Activated T-cell treated with anti-CD3 and anti-CD28 coated beads for 1 hour (primary cell): ENCODE data around the gene ZDHHC5.
"Not testable (repeated sequence)": the region's sequence is repeated elsewhere in the genome, so short reads cannot be mapped to it uniquely, and the experiment has no call there.

Experiments used
- DNase-seq: peaks from one replicate; pipeline ENCODE4 v3.0.0-alpha.2; 2020; ENCODE audit warnings: low read depth

The ZDHHC5 gene

GRCh38 chr11:57644748-57645688, 22.9 kb upstream of the ZDHHC5 start:
- peak; percentile 83 for DNase-seq

DNA sequence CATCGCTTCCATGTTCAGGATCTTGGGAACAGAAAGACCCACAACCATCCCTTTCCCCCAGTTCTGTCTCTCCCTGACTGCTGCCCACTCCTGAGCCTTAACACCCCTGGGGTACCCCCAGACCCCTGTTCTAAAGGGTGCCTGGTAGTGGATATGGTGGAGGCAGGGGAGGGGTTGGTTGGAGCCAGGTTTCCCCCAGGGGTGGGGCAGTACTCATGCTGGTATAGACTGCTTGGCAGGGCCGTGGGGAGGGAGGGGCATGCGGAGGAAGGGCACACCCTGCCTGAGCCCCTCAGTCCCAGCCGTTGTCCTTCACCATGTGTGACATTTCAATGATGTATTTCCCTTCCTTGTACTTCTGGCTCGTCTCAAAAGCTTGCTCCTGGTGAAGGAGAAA, 22.2 kb upstream of the ZDHHC5 start:
- no peak for DNase-seq

DNA sequence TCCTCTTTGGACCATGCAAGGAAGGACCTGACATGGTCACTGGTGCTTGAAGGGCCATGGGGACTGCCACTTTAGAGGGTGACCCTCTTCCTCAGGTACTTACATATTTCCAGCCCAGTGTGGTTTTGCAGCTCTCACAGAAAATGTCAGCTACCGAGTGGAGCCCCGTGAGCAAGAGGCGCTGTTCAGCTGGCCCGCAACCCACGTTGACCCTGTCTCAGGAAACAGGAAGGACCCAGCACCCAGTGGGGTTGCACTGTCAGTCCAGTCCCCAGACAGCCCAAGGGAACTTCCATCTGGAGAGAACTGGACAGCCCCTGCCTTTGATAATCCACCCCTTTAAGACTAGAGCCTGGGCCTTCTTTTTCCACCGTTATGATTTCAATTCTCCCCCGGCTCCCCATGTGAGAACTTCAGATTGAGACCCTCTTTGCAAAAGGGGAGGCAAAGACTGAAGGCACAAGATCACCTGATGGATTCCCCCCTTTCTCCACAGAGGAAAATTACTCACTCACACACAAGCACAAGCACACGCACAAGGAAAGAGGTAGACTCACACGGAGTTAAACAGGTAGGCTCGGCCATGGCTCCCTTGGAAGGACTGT, 21.6 kb upstream of the ZDHHC5 start:
- DNase-seq = no peak

GRCh38 chr11:57646799-57647303, 21.1 kb upstream of the ZDHHC5 start:
- no peak for DNase-seq

GRCh38 chr11:57647372-57647771, 20.5 kb upstream of the ZDHHC5 start:
- no peak for DNase-seq

DNA sequence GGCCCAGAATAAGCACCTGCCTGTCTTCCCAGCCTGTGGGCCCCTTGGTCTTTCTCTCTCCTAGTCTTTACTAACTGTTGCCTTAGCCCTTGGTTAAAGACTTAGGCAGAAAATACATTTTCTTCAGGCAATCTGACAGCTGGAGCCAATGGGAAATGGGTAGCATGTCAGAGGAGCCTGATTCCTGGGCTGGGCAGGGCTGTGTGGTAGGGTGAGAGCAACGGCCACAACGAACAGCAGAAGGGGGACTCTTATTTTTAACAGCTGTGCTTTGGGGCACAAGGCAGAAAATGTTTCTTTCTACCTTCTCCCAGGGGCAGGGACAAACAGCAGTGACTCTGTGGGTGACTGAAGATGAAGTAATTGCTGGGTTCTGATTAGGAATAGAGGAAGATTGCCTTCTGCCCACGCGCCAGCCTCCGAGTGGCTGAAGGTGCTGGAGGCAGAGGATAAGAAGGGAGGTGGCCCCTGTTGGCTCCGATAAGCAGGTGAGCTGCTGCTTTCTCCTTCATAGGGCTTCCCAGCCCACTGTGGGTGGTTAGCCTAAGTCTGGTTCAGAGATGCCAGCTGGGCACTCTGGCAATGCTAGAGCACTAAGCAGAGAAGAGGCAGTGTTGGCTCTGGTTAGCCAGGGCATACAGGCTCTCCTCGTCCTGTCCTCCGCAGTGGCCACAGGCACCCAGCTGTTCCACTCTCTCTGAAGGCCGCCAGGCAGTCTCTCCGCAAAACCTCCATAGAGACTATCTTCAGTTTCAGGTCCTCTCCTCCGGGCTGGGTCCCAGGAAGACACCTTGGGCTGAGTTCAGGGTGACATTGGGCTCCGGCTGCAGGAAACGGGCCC, 19.7 kb upstream of the ZDHHC5 start:
- DNase-seq = no peak

DNA sequence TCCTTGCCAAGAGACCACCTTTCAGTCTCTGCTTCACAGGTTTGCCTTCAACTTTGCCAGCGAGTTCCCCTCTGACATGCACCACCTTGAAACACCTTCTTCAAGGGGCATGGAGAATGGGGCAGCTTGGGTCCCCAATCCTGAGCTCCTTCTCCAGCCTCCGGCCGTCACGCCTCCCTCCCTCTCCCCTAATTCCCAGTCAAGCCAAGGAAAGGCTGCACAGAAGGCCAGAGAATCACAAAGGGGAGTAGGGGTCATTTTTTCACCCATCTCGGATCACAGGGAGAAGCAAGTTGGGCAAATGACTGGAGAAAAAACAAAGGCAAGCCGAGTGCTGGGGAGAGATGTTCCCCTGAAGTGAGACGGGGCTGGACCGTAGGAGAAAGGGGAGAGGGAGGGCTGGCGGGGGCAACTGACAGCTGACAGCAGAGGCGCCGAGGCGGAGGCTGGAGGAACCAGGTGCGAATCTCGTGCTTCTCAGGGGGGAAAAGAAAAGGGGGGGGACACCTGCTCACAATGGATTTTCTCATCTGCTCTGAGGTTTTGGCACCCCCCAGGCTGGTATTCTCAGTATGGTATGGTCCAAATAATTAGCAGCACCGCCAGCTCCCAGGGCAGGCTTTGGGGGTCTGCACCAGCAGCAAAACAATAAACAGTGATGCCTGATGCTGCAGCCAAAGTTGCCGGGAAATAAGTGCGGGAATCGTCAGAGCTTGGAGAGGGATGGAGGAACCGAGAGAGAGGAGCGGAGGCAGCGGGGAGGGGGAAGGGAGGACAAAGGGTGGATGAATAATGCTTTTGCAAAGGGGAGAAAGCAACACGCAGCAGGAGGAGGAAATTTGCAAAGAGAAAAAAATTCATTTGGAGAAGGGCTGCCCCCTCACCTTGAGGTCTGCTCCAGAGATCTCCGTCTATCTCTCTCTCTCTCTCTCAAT, 18.8 kb upstream of the ZDHHC5 start:
- DNase-seq = no peak

DNA sequence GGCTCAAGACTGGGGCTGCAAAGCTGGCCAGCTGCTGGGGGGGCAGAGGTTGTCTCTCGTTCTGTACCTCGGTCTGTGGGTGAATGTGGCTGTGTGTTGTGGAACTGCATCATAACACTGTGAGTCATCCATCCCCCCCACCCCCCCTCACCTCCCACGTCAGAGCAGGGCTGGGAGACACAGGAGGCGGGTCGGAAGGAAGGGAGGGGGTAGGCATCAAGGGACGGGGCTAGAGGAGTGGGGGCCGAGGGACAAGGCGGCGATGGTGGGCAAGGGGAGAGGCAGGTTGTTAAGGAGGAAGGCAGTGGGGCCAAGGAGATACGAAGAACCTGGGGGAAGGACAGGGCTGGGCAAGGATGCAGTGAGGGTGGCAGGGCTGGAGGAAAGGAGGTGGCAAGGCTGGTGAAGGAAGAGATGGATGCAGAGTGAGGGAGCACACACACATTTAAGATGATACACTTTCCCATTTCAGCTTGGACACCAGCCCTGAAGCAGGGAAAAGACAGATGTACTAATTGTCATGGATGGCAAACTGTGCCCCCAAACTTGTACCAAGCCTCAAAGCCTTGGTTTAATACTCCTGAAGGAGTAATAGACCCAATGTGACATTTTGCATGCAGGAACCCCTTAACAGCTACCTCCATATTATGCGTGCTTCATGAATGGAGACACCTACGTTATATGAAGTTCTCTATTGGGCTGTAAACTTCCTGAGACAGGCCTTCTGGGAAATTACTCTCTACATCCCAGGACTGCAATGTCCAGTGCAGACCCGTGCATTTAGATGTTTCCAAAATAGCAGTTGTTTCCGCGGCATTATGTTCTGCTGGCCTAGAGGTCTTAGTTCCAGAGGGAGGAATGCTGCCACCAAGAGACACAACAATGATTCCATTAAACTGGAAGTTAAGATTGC, 17.8 kb upstream of the ZDHHC5 start, which contains the start of gene YPEL4:
YPEL4 (minus strand) TSS at position 87 of the 913 bp plus-strand sequence. CDS start 2,805 bp downstream, outside the sequence.
- peak; percentile 55 for DNase-seq

DNA sequence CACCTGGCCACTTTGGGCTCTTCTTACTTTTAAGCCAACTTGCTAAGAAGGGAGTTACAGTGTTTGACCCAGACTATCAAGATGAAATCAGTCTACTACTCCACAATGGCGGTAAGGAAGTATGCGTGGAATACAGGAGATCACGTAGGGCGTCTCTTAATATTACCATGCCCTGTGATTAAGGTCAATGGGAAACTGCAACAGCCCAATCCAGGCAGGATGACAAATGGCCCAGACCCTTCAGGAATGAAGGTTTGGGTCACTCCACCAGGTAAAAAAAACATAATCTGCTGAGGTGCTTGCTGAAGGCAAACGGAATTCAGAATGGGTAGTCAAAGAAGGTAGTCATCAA, 17.2 kb upstream of the ZDHHC5 start:
- no peak for DNase-seq

DNA sequence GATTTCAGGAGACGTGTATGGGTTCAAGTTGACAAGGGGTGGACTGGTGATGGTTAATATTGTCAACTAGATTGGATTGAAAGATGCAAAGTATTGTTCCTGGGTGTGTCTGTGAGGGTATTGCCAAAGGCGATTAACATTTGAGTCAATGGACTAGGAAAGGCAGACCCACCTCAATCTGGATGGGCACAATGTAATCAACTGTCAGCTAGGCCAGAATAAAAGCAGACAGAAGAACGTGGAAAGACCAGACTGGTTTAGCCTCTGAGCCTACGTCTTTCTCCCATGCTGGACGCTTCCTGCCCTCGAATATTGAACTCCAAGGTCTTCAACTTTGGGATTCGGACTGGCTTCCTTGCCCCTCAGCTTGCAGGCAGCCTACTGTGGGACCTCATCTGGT, 16.5 kb upstream of the ZDHHC5 start:
- no peak for DNase-seq

DNA sequence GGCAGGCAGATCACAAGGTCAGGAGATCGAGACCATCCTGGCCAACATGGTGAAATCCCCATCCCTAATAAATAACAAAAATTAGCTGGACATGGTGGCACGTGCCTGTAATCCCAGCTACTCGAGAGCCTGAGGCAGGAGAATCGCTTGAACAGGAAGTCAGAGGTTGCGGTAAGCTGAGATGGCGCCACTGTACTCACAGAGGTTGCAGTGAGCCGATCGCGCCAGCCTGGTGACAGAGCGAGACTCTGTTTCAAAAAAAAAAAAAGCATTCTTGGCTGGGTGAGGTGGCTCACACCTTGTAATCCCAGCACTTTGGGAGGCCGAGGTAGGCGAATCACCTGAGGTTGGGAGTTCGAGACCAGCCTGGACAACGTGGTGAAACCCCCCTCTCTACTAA, 15.7 kb upstream of the ZDHHC5 start:
- not testable (repeated sequence) for DNase-seq

- DNase-seq = no peak
Observed at GRCh38 chr11:57652662-57653061, 15.3 kb upstream of the ZDHHC5 start.

- DNase-seq = no peak
Observed at GRCh38 chr11:57653163-57653562, 14.8 kb upstream of the ZDHHC5 start.

DNA sequence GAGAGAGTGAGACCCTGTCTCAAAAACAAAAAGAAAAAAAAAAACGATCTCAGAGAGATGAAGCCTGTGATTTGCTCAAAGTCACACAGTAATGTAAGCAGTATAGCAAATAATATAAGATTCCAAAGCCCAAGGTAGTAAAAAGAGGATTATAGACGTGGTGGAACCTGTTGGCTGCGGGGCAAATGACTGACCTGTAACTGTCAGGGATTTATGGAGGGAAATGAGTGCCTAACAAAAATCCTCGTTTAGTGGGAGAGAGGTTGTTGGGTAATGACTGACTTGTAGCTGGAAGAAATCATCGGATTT, 11.1 kb upstream of the ZDHHC5 start:
- DNase-seq = no peak

DNA sequence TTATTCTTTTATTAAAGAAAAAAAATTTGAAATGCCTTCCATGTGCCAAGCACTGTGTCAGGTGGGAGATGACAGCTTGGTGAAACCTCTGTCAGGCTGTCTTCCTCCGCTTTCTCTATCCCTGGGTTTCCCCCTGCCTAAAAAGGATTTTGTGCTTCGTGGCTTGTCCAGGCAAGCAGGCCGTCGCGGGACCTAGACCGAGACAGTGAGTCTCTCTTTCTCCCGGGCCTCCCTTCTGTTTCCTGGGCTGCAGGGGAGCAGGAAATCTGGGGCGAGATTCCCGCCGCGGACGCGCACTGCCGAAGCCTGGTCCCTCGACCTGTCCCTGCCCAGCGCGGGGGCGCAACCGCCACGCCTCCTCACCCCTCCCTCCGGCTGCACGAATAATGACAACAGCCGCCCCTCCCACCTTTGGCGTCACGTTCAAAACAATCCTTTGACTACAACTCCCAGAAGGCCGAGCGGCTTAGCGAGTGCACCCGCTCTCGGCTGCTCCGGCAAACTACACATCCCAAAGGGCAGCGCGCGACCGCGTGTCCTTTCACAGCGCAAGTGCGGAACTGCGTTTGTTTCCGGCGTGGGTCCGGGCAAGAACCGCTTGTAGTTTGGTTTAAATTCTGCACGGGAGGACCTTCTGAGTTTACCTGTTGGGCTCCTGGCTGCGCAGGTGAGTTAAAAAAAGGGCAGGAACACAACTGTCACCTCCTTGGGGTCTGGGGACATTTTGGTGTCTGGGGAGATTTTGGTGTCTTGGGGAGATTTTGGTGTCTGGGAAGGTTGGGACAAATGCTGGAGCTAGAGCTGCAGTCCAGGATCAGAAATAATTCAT, 10.5 kb upstream of the ZDHHC5 start, which contains the start of gene CLP1:
CLP1 (plus strand) TSS at position 569 of the 829 bp plus-strand sequence. CDS start 1,715 bp downstream, outside the sequence.
- peak; percentile 98 for DNase-seq

- DNase-seq = no peak
Observed at GRCh38 chr11:57658023-57658361, 9.9 kb upstream of the ZDHHC5 start.

- DNase-seq = no peak
Observed at GRCh38 chr11:57659669-57660068, 8.2 kb upstream of the ZDHHC5 start.

DNA sequence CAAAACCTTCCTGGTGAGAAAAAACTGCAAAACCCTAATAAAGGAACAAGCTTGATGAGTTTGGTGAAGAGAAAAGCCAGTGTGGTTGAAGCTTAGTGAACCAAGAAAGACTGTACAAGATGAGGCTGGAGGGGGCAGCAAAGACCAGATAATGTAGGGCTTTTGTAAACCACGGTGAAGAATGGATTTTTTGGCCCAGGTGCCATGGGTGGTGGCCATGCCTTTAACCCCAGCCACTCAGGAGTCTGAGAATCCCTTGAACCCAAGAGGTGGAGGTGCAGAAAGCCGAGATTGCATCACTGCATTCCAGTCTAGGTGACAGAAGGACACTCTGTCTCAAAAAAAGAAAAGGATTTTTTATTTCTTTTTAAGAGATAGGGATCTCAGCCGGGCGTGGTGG, 5.0 kb upstream of the ZDHHC5 start:
- no peak for DNase-seq

- no peak for DNase-seq
Observed at GRCh38 chr11:57663975-57664374, 3.9 kb upstream of the ZDHHC5 start.
